D721Med (cell line): ENCODE results near the gene APPL1.

Experiments
- DNase-seq: peaks from one replicate; pipeline ENCODE4 v3.0.0; 2011; ENCODE audit warnings: low spot score; ENCODE audit not compliant: insufficient read length
- FAIRE-seq: peaks from 2 replicates; lab custom pipeline; 2011; peaks lifted over from hg19 to GRCh38; lab: Jason Lieb, UNC
- CTCF ChIP-seq: IDR thresholded peaks from 2 replicates; pipeline ENCODE4 v1.5.1; 2012; ENCODE audit warnings: mild to moderate bottlenecking, control low read depth; ENCODE audit not compliant: insufficient read depth; ENCODE audit errors: missing control alignments

APPL1 gene

GRCh38 chr3:57206423-57206822 lies 21.1 kb upstream of the APPL1 start:
- no peak for TF ChIP-seq CTCF
- FAIRE-seq (no peak), DNase-seq (no peak)

DNA sequence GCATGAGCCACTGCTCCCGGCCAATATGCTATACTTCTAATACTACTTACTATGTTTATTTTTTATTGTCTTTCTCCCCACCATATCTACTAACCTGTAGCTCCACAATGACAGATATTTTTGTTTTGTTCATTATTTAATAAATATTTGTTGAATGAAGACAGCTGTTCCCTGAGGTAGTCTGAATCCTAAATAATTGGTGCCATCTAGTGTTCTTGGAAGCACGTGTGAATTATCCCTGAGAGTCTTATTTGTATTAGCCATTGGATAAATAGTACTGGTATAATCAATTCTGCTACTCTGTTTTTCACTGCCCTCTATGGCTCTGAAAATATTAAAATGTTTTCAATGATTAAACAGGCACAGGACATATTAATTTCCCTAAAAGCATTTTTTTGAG lies 5.6 kb upstream of the APPL1 start:
- no peak for DNase-seq
- TF ChIP-seq CTCF: peak; percentile 67
- FAIRE-seq: no peak

DNA sequence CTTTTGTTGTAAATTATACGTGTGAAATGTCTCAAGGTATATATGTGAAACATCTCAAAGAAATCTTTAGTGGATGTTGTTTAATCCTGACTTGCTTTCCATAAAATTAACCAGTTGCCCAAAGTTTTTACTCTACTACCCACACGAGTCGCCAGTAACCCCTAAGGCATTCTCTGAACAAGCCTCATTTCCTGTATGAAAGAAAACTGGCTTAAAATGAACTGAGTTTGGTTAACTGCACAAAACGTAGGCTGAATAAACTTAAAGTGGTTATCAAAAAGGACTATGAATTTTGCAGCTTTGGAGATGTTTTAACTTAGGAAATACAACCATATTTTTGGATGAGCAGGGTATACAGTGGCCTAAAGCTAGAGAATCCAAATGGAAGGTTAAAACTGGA lies 2.7 kb upstream of the APPL1 start:
- no peak for FAIRE-seq
- no peak for DNase-seq
- TF ChIP-seq CTCF: no peak

DNA sequence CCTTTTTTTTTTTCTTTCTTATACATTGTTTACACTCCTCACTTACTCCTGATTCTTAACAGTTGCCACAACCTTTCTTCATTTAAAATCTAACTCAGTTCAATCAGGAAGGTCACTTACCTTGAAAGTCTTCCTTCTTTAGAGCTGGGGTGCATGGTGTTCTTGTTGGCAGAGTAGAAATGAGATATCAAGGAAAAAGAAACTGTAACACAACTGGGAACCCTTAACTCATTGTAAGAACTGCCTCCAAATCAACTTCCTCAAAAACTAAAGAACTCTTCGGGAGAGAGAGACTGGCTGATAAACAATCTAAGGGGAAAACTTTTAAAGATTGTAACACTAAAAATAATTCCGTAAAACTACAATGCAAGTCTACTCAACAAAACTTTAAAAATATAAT lies 1.4 kb upstream of the APPL1 start:
- no peak for DNase-seq

DNA sequence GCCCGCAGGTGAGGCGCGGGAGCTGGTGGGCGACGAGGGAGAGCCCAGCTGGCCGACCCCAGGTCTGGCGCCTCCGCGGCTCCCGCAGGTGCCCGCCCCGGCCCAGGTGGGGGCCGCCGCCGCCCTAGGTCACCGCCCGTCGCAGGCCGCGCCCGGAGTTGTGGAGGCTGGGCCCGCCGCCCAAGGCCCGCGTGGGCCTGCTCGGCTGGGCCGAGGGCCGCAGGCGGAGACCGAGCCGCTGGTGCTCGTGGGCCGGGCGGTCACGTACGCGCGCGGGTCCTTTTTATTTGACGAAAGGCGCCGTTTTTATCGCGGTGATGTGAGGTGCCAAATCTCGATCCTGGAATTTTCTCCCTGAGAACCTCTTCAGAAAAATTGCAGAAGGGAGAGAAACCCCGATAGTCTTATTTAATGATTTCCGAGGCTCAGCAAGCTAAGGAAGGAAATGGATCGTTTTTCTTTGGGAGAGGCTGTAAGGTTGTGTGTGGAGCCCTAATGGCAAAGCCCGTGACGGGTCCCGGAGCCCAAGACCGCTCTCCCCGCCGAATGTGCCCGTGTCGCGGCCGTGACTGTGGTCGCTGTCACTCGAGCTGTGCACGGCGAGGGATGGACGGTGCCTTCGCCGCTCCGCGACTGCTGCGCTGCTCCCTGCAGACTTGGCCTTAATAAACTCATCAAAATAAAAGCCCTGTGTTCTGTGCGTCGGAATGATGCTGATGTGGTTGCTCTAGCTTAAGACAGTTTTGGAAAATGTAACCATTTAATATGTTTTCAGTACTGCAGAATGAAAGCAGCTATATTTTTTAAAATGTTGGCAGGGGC lies 612 bp downstream of the APPL1 start:
- no peak for TF ChIP-seq CTCF
- FAIRE-seq (no peak), DNase-seq (no peak)

More for the DNA sequence above, 1.4 kb upstream of the APPL1 start:
- TF ChIP-seq CTCF: no peak
- FAIRE-seq: no peak

DNA sequence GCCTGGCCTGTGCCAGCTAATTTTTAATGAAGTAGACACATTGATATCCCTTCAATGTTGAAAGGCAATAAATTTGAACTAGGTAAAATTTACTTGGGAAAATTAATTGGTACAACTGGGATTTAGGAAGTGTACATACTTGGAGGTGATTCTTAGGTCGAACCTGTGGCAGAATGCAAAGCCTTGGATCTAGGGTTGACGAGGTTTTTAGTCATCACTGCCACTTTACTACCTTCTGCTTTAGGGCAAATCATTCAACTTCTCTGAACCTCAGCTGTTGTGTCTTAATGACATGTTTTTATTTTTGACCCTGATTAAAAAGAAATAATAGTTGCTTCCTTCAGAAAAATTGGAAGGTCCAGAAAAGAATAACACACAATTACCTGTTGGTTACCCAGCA lies 2.5 kb downstream of the APPL1 start:
- DNase-seq (no peak), FAIRE-seq (no peak)
- no peak for TF ChIP-seq CTCF

GRCh38 chr3:57233799-57234198 lies 6.3 kb downstream of the APPL1 start:
- no peak for TF ChIP-seq CTCF
- DNase-seq: no peak
- FAIRE-seq: no peak
